ENCODE measurements around the gene HYDIN. TPM values are rescaled to one million over a fixed set of nuclear protein-coding genes. Genes with fewer than 3 reads are reported as not detected.

The HYDIN gene
- total RNA-seq, 1 donor from 2014 or later, result 1.2 TPM

DNA sequence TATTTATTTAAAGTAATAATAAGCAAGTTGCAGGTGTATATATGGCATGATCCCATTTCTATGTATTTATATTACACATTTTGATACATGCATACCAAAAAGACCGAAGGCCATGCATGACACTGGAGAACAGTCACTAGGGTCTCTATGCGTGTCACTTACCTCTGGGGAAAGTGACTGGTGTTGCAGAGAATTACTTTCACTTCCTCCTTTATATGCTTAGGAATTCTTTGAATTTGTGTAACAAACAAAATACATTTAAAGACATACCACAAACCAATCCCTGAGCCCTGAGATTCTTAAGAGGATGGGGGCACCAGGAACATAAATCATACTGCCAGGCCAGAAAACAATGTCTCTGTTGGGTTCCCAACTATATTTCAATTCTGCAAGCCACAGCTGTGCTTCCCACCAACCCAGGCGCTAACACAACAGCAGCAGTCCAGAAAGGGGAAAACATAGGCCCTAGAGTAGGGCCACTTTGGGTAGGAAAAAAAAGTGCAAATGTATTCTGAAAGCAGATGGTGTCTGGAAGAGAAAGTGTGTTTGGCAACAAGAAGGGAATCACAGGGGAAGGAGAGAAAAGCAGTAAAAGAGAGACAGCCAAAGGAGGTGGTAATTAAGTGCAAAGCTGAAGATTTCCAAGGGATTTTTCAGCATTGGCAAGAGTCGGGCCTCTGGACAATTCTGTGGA lies 24.5 kb upstream of the HYDIN start:
- no peaks in the 10 kb centered on the region for H3K36me3 ChIP-seq
- no peak overlapping the region for H3K27ac ChIP-seq
- DNase-seq (ENCODE audit: low spot score in 2 of 2), result no peak
- H3K4me3 ChIP-seq, result no peak overlapping the region
- TF ChIP-seq CTCF (IDR thresholded peaks at IDR 0.05), result no peak
- no peaks in the 10 kb centered on the region for H3K4me1 ChIP-seq
- intact Hi-C loops (cut with DNase I), result no loop called here
- H3K9me3 ChIP-seq, result no peaks in the 10 kb centered on the region
- H3K27me3 ChIP-seq, result no peaks in the 10 kb centered on the region

DNA sequence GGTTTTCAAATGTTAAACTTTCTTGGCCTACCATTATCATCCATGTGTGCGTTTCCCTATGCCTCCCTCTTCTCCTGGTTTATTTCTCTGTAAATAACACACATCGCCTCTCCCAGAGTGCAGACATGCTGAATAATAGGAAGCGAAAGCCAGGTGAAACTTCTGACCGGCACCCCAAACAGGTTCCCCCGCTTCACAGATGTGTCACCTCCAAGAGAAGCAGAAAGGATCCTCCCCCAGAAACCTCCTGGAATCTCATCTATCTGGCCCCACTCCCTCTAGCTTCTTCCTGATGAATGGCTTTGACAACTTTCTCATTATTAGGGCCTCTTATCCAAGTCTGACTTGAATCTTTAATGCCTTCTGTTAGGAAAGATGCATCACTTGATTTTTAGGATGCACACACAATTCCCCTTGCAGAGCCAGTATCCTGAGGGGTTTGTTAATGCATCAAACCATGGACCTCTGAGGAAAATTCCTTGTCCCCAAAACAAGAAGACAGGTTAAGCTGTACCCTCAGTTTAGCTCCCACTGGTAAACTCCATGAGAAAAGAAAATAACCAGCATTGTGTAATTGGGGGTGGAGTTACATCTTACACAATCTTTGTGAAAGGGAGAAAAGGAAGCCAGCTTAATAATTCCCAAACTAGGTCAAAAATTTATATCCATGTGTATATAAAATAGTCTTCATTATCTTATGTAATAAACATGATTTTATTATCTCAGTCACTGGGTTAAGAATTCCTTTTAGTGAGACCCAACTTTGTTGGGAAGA lies 20.1 kb upstream of the HYDIN start:
- no peaks in the 10 kb centered on the region for H3K36me3 ChIP-seq
- no peak for DNase-seq (ENCODE audit: low spot score in 2 of 2)
- H3K4me3 ChIP-seq, result no peak overlapping the region
- H3K27ac ChIP-seq, result no peak overlapping the region
- TF ChIP-seq CTCF (IDR thresholded peaks at IDR 0.05), result no peak
- intact Hi-C loops (cut with DNase I), result no loop called here
- no peaks in the 10 kb centered on the region for H3K27me3 ChIP-seq
- no peaks in the 10 kb centered on the region for H3K4me1 ChIP-seq
- no peaks in the 10 kb centered on the region for H3K9me3 ChIP-seq

- H3K4me1 ChIP-seq, result no peaks in the 10 kb centered on the region
These were observed 18.9 kb upstream of the HYDIN start for GRCh38 chr16:71249399-71249798.

DNA sequence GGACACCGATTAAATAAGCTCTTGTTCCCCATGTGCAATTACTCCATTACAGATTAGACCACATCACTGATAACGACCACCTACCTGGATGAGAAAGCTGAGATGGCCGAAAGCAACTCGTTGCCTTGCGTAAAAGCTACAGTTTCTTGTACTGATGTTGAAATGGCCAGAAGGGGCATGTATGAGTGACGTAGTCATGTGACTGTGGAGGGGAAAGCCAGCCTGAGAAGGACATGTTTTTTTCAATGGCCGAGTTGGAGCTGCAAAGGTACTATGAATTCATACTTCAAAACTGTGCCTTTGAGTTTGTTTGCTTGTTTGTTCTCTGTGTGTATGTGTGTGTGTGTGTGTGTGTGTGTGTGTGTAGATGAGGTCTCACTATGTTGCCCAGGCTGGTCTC lies 17.0 kb upstream of the HYDIN start:
- H3K9me3 ChIP-seq, result no peaks in the 10 kb centered on the region
- H3K27ac ChIP-seq, result no peak overlapping the region
- intact Hi-C loops (cut with DNase I), result no loop called here
- H3K4me3 ChIP-seq, result no peak overlapping the region
- no peak for TF ChIP-seq CTCF (IDR thresholded peaks at IDR 0.05)
- no peaks in the 10 kb centered on the region for H3K36me3 ChIP-seq
- H3K27me3 ChIP-seq, result no peaks in the 10 kb centered on the region
- DNase-seq (ENCODE audit: low spot score in 2 of 2), result no peak
- H3K4me1 ChIP-seq, result no peaks in the 10 kb centered on the region

More at GRCh38 chr16:71249399-71249798, 18.9 kb upstream of the HYDIN start:
- DNase-seq (ENCODE audit: low spot score in 2 of 2), result no peak
- Histone ChIP-seq H3K27ac (no peak overlapping the region), H3K36me3 (no peaks in the 10 kb centered on the region), H3K9me3 (no peaks in the 10 kb centered on the region), H3K27me3 (no peaks in the 10 kb centered on the region), H3K4me3 (no peak overlapping the region)
- intact Hi-C loops (cut with DNase I), result no loop called here
- TF ChIP-seq CTCF (IDR thresholded peaks at IDR 0.05), result no peak

GRCh38 chr16:71246309-71246708 lies 15.8 kb upstream of the HYDIN start:
- H3K36me3 ChIP-seq, result no peaks in the 10 kb centered on the region
- no peaks in the 10 kb centered on the region for H3K9me3 ChIP-seq
- H3K27me3 ChIP-seq, result no peaks in the 10 kb centered on the region
- intact Hi-C loops (cut with DNase I), result no loop called here
- no peak for DNase-seq (ENCODE audit: low spot score in 2 of 2)
- H3K4me1 ChIP-seq, result no peaks in the 10 kb centered on the region
- no peak for TF ChIP-seq CTCF (IDR thresholded peaks at IDR 0.05)
- H3K4me3 ChIP-seq, result no peak overlapping the region
- no peak overlapping the region for H3K27ac ChIP-seq
